Adrenal gland (tissue), 12 donors: ENCODE measurements around the gene THBS3. TPM values are rescaled to one million over a fixed set of nuclear protein-coding genes. Genes with fewer than 3 reads are reported as not detected.

ENCODE experiments used
- DNase-seq, 7 donors: peaks; one replicate each; pipeline ENCODE4 v3.0.0-alpha.2; 2019 to 2020
- H3K27ac ChIP-seq, 5 donors: fragments of 200-600 bp; sonication (generic) in 4 of 5; 1 replicate in 3 of 5; 2 replicates in 2 of 5; pipeline versions ENCODE4 v1.5.1 to v1.8.0; 2016 to 2020; ENCODE audit warnings: mild to moderate bottlenecking in 1 of 5
- H3K27me3 ChIP-seq: fragments of 200-600 bp; 2 replicates; pipeline ENCODE4 v1.8.0; 2021
- H3K36me3 ChIP-seq, 2 donors: fragments of 200-600 bp; replicated peaks in 1 of 2; 1 replicate in 1 of 2; 2 replicates in 1 of 2; pipeline versions ENCODE4 v1.5.1 to v1.8.0; 2018 to 2022
- H3K4me1 ChIP-seq, 2 donors: fragments of 200-600 bp; replicated peaks in 1 of 2; 1 replicate in 1 of 2; 2 replicates in 1 of 2; pipeline versions ENCODE4 v1.5.1 to v1.8.0; 2018 to 2021
- H3K4me3 ChIP-seq, 4 donors: fragments of 200-600 bp; sonication (generic) in 3 of 4; one replicate each; pipeline ENCODE4 v1.5.1; 2016 to 2018
- H3K9me3 ChIP-seq, 3 donors: fragments of 200-600 bp; sonication (generic) in 1 of 3; replicated peaks in 1 of 3; 1 replicate in 2 of 3; 2 replicates in 1 of 3; pipeline versions ENCODE4 v1.5.1 to v1.8.0; 2016 to 2021
- CTCF ChIP-seq, 6 experiments: fragments of 450-650 bp in 4 of 6; fragments of 200-600 bp in 2 of 6; sonication (generic) in 1 of 6; IDR thresholded peaks; 1 replicate in 5 of 6; 2 replicates in 1 of 6; pipeline versions ENCODE4 v1.5.1 to v1.8.0; 2016 to 2021; ENCODE audit warnings: antibody characterized with exemption in 6 of 6, mild to moderate bottlenecking in 2 of 6, moderate library complexity in 1 of 6
- POLR2A ChIP-seq, 2 donors: fragments of 450-650 bp; IDR thresholded peaks; one replicate each; pipeline ENCODE4 v1.6.1; 2017; ENCODE audit warnings: antibody characterized with exemption in 2 of 2, mild to moderate bottlenecking in 2 of 2, moderate library complexity in 1 of 2
- WGBS, 4 donors: extraction: QIAGEN DNeasy Blood & Tissue Kit in 2 of 4; methylation state at CpG; one replicate each; pipeline versions ENCODE4 v1.1.5 to v1.1.7; 2013 to 2017; 5-methylcytosine and 5-hydroxymethylcytosine counted together
- intact Hi-C, 2 donors: fragments of 100-400 bp; cut with DNase I; formaldehyde crosslinking; loops; one replicate each; pipeline versions ENCODE4 v1.14.1 to v1.15.0; 2022 to 2023
- polyA plus RNA-seq, 3 donors: library from polyadenylated mRNA; stranded (reverse); fragments of 200-250 nt in 2 of 3; fragments of 350-450 nt in 1 of 3; fragmentation: Illumina TruSeq in 1 of 3; extraction: RNeasy Lipid Tissue Mini Kit (QIAGEN cat#74804) in 1 of 3; gene quantifications; one replicate each; pipeline ENCODE4 v1.2.3, GENCODE V29; 2013 to 2014
- total RNA-seq, 9 donors: library from RNA; depleted of rRNA in 4 of 9; stranded (reverse); fragments of >200 nt in 4 of 9; fragments of 120-200 nt in 1 of 9; fragmentation: NEBNext Ultra II Directional in 1 of 9; extraction: Animal tissue kit (Norgen Biotek cat#: 25700) in 1 of 9; gene quantifications; one replicate each; pipeline versions ENCODE4 v1.1.0 to v1.2.4, GENCODE V29; 2013 to 2023
- donor health status: healthy with polysubstance abuse.
- donor health status: Bipolar disorder and iron deficiency.
- donor health status: DM: yes; HTN: yes; CAD: no.
- donor health status: DM: no; HTN: no; CAD: no.
- donor health status: DM: no; HTN: no; CAD: no.
- donor health status: DM: yes; HTN: yes; CAD: no.

The THBS3 gene
- total and polyA plus RNA-seq, 12 donors, result 7.1 to 147 (median 16.7) TPM

DNA sequence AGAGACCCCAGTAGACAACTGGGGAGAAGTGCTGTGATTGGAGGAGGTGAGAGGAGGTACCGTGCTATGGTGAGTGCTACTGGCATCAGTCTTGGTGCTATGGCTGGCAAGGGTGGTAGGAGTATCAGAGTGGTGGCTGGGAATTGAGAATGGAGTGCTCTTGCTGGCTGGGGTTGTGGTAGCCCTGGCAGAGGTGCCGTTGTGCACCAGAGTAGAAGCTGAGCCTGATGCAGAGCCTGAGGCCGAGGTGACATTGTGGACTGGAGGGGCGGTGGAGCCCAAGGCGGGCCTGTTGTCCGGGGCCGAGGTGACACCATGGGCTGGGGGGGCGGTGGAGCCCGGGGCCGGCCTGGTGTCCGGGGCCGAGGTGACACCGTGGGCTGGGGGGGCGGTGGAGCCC, 19.4 kb downstream of the THBS3 start:
- no peaks in the 10 kb centered on the region for H3K36me3 ChIP-seq
- peak in 1 of 7 donors; percentile 13 for DNase-seq
- intact Hi-C loops, result no loop called here
- no peaks in the 10 kb centered on the region for H3K27me3 ChIP-seq
- peaks cover 4 to 6% of the 10 kb centered on the region in 2 donors for H3K4me1 ChIP-seq
- no peak overlapping the region for H3K27ac ChIP-seq
- H3K4me3 ChIP-seq, result no peak overlapping the region
- TF ChIP-seq CTCF (IDR thresholded peaks at IDR 0.05) (no peak), POLR2A (IDR thresholded peaks at IDR 0.05) (no peak)
- 73 to 88% (median 86%) methylated on average over 2 to 14 of the region's 14 CpGs for WGBS, 4 donors
- H3K9me3 ChIP-seq, result no peaks in the 10 kb centered on the region

DNA sequence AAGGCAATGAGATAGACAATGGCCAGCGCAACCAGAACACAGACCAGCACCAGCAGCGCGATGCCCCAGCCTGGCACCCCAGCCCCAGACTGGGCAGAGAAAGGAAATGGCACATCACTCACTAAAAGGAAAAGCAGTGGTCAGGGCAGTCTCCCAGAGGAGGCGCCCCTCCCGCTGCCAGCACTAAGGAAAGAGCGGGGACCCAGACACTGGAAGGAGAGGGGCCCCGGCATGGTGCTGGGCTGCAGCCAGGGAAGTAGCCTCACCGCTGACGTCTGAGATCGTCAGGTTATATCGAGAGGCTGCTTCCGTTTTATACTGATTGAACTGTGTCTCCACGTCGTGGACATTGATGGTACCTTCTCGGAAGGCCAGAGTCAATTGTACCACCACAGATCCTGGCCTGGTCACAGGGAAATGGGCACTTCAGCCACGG, 20.2 kb downstream of the THBS3 start:
- no peaks in the 10 kb centered on the region for H3K36me3 ChIP-seq
- no peak overlapping the region for H3K4me3 ChIP-seq
- TF ChIP-seq CTCF (IDR thresholded peaks at IDR 0.05) (no peak), POLR2A (IDR thresholded peaks at IDR 0.05) (no peak)
- WGBS, 4 donors, result 74 to 88% (median 77%) methylated on average over 3 to 16 of the region's 16 CpGs
- H3K27ac ChIP-seq, result no peak overlapping the region
- no peaks in the 10 kb centered on the region for H3K4me1 ChIP-seq
- DNase-seq, result peak in 1 of 7 donors; percentile 10
- H3K27me3 ChIP-seq, result no peaks in the 10 kb centered on the region
- no peaks in the 10 kb centered on the region for H3K9me3 ChIP-seq
- intact Hi-C loops, result no loop called here

DNA sequence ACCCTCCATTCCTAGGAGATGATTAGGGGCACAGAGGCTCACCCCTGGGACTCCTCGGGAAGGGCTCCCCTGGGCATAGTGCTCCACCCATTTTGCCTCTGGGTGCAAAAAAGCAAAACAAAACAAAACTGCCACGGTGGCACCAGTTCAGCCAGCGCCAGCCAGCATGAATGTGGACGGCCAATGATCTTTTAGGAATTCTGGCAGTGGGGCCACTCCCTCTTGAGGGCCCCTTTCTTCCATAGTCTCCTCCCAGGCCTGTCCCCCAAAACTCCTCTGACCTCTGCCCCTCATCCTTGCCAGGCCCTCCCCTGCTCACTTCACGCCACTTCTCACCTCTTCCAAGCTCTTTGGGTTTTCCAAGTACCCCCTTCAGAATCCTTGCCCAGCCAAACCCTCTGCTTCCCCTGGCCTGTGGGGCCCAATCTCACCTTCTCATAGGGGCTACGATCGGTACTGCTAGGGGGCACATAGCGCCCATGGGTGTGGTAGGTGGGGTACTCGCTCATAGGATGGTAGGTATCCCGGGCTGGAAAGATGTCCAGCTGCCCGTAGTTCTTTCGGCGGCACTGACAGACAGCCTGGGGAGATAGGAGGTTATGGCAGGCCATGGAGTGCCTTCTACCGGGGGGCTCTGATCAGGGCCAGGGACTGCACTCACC, 20.8 kb downstream of the THBS3 start:
- WGBS, 4 donors, result 67 to 81% (median 74%) methylated on average over 13 to 14 of the region's 14 CpGs
- H3K27me3 ChIP-seq, result no peaks in the 10 kb centered on the region
- no peak for TF ChIP-seq CTCF (IDR thresholded peaks at IDR 0.05)
- no peak for TF ChIP-seq POLR2A (IDR thresholded peaks at IDR 0.05)
- peak in 1 of 7 donors; percentile 10 for DNase-seq
- H3K4me3 ChIP-seq, result no peak overlapping the region
- intact Hi-C loops, result no loop called here
- no peak overlapping the region for H3K27ac ChIP-seq
- H3K36me3 ChIP-seq, result no peaks in the 10 kb centered on the region
- H3K4me1 ChIP-seq, result no peaks in the 10 kb centered on the region
- H3K9me3 ChIP-seq, result no peaks in the 10 kb centered on the region

- Histone ChIP-seq H3K36me3 (no peaks in the 10 kb centered on the region), H3K27me3 (no peaks in the 10 kb centered on the region), H3K4me1 (no peaks in the 10 kb centered on the region), H3K27ac (no peak overlapping the region), H3K4me3 (no peak overlapping the region), H3K9me3 (no peaks in the 10 kb centered on the region)
- intact Hi-C loops, result no loop called here
- WGBS, 4 donors, result 64 to 76% (median 73%) methylated on average over 5 to 8 of the region's 8 CpGs
- peak in 1 of 7 donors; percentile 12 for DNase-seq
- TF ChIP-seq CTCF (IDR thresholded peaks at IDR 0.05), result no peak
- TF ChIP-seq POLR2A (IDR thresholded peaks at IDR 0.05), result no peak
These were observed 21.5 kb downstream of the THBS3 start for GRCh38 chr1:155186067-155186793.
